Thyroid gland (tissue), 4 donors: ENCODE results near the gene DDX28.

Experiments used
- POLR2A ChIP-seq, 2 donors: fragments of 450-650 bp; IDR thresholded peaks; one replicate each; pipeline ENCODE4 v1.6.1; 2017; ENCODE audit warnings: antibody characterized with exemption in 2 of 2, mild to moderate bottlenecking in 2 of 2, moderate library complexity in 1 of 2
- TF ChIP-seq, protein P1 (sequence below), 6 experiments: fragments of 200-600 bp in 3 of 6; fragments of 450-650 bp in 3 of 6; sonication (generic) in 3 of 6; IDR thresholded peaks; one replicate each; pipeline ENCODE4 v1.5.1; 2016 to 2019; ENCODE audit warnings: antibody characterized with exemption in 6 of 6, mild to moderate bottlenecking in 2 of 6, inconsistent platforms in 1 of 6, moderate library complexity in 1 of 6

- TF ChIP-seq, protein P1, sequence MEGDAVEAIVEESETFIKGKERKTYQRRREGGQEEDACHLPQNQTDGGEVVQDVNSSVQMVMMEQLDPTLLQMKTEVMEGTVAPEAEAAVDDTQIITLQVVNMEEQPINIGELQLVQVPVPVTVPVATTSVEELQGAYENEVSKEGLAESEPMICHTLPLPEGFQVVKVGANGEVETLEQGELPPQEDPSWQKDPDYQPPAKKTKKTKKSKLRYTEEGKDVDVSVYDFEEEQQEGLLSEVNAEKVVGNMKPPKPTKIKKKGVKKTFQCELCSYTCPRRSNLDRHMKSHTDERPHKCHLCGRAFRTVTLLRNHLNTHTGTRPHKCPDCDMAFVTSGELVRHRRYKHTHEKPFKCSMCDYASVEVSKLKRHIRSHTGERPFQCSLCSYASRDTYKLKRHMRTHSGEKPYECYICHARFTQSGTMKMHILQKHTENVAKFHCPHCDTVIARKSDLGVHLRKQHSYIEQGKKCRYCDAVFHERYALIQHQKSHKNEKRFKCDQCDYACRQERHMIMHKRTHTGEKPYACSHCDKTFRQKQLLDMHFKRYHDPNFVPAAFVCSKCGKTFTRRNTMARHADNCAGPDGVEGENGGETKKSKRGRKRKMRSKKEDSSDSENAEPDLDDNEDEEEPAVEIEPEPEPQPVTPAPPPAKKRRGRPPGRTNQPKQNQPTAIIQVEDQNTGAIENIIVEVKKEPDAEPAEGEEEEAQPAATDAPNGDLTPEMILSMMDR (IDR thresholded peaks at IDR 0.05) = no peak
- no peak for TF ChIP-seq POLR2A (IDR thresholded peaks at IDR 0.05)
Observed at GRCh38 chr16:68033101-68033500, 10.1 kb upstream of the DDX28 start.
